ENCODE data around the gene RITA1.

Gene RITA1

GRCh38 chr12:113179023-113179422, 6.5 kb upstream of the RITA1 start:
- no peak for DNase-seq (ENCODE audit: low read depth in 3 of 3)

- DNase-seq (ENCODE audit: low read depth in 3 of 3), result no peak
Observed at GRCh38 chr12:113180333-113180732, 5.2 kb upstream of the RITA1 start.

DNA sequence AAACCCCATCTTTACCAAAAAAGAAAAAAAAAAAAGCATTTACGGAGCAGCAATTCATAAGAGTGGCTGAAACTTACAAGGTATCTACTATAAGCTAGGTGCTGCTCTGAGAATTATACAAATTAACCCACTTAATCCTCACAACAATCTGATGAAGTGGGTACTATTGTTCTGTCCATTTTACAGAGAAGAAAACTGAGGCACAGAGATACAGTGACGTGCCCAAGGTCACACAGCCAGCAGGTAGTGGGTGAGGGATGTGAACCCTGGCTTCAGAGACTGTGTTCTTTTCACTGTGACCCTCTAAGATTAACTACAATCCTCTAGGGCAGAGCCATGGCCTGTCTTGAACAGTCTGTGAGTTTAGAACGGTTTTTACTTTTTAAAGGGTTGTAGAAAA, 3.5 kb upstream of the RITA1 start:
- DNase-seq (ENCODE audit: low read depth in 3 of 3), result no peak

DNA sequence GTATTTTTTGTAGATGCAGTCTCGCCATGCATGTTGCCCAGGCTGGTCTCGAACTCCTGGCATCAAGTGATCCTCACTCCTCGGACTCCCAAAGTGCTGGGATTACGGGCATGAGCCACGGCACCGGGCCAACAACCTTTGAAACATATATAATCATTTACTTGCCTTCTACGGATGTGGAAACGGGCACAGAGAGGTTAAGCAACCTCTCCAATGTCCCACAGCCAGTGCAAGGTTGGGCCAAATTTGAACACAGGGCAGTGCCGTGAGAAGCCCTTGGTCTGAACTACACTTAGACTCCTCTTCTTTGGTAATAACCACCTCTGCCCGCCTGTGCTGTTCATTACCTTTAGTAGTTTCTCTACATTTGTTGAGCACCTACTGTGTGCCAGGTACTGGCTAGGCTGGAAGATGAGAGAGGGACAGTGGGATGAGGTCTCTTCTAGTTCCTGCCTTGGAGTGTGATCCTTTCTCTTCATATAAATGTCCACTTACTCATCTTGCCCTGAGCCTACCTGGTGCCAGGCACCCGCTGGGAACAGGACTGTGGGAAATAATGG, 2.4 kb upstream of the RITA1 start:
- no peak for DNase-seq (ENCODE audit: low read depth in 3 of 3)

DNA sequence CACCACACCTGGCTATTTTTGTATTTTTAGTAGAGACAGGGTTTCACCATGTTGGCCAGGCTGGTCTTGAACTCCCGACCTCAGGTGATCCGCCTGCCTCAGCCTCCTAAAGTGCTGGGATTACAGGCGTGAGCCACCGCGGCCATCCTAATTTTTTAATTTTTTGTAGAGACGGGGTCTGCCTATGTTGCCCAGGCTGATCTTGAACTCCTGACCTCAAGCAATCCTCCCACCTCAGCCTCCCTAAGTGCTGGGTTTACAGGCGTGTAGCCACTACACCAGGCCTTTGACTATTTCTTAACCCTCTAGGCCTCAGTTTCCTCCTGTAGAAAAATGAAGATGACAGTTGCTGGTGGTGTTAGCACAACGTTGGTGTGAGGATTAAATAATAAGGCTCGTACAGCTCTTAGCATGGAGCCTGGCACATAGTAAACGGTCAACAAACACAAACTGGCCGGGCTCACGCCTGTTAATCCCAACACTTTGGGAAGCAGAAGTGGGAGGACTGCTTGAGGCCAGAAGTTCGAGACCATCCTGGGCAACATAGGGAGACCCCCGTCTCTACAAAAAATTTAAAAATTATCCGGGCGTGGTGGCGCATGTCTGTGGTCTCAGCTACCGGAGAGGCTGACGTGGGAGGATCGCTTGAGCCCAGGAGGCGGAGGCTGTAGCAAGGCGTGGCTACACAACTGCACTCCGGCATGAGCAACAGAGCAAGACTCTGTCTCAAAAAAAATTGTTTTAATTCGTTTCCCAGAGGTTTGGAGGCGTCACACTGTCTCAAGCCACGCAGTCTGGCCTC, 1.2 kb upstream of the RITA1 start:
- no peak for DNase-seq (ENCODE audit: low read depth in 3 of 3)

GRCh38 chr12:113184900-113185179, 681 bp upstream of the RITA1 start:
- DNase-seq (ENCODE audit: low read depth in 3 of 3), result peak; percentile 75 to 79 (median 77)

GRCh38 chr12:113186033-113186365, 478 bp downstream of the RITA1 start:
- no peak for DNase-seq (ENCODE audit: low read depth in 3 of 3)

- DNase-seq (ENCODE audit: low read depth in 3 of 3), result no peak
Observed at GRCh38 chr12:113186666-113187325, 1.3 kb downstream of the RITA1 start.

DNA sequence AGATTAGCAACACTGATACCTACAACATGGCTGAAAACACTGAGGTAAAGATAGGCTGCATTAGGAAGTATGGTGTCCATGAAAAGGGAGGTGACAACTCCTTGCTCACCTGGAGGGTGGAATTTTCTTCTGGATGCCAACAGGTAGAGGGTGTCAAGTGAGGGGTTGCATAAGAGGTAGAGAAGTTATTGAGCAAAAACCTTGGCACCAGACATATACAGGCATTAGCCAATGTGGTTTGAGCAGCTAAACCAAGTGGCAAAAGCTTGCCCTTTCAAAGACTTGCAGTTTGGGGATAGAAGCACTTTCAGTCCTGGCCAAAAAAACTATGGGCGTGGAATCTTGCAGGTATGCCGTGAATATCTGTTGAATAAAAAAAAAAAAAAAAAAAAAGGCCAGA, 3.8 kb downstream of the RITA1 start:
- DNase-seq (ENCODE audit: low read depth in 3 of 3), result no peak

DNA sequence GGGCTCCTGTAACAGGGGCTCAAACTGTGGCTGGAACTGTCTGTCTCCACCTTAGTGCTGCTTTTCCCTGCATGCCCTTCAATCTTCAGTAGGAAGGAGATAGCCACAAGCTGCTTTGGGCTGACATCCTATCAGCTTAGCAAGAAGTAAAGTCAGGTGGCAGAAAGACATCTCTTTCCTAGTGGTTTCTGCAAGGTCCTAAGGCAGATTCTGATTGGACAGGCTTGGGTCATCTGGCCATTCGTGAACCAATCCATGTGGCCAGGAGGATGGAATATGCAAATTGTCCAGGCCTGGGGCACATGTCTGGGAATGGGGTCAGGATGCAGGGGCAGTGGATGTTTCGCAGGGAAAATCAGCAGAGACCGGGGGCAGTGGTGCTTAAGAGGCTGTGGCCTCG, 5.2 kb downstream of the RITA1 start:
- no peak for DNase-seq (ENCODE audit: low read depth in 3 of 3)

DNA sequence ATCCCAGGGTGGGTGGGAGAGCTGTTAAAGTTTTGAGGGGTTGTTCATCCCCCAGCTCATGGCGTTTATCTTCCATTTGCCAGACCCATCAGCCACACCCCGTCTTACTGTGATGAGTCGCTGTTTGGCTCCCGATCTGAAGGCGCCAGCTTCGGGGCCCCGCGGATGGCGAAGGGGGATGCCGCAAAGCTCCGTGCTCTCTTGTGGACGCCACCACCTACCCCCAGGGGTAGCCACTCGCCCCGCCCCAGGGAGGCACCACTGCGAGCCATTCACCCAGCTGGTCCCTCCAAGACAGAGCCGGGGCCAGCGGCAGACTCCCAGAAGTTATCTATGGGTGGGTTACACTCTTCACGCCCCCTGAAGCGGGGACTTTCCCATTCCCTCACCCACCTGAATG, 5.7 kb downstream of the RITA1 start:
- DNase-seq (ENCODE audit: low read depth in 3 of 3), result no peak

DNA sequence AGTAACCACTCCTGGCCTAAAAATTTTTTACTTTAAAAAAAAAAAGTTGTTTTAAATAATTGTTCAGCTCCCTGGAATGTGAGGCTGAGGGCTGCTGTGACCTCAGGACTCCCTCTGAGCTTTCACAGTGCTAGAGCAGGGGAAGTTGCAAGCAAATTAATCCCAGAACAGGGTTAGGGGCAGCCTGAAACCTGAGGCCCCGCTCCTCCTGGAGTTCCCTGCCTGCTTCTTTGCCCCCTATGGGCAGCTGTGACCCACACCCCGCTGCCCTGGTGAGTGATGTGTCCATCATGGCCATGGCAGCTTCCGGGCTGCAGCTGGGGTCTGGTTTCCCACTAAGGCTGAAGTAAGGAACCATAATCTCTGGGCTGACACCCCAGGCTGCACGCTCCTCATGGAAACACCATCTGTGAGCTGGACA, 9.5 kb downstream of the RITA1 start:
- DNase-seq (ENCODE audit: low read depth in 3 of 3), result no peak

GRCh38 chr12:113195598-113195997, 10.1 kb downstream of the RITA1 start:
- no peak for DNase-seq (ENCODE audit: low read depth in 3 of 3)

- no peak for DNase-seq (ENCODE audit: low read depth in 3 of 3)
Observed at GRCh38 chr12:113196582-113196981, 11.1 kb downstream of the RITA1 start.

DNA sequence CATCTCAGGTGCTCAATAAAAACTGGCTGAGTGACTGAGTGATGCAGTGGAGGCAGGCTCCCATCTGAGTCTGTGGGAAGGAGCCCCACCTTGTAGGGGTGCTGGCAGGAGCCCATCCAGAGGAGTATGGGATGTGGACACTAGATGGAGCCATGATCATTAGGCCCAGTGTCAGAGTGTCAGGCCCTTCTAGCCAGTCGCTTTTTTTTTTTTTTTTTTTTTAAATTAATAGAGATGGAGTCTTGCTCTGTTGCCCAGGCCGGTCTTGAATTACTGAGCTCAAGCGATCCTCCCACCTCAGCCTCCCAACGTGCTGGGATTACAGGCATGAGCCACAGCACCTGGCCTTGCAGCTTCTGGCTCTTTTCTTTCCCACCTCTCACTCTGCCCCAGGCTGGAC, 11.5 kb downstream of the RITA1 start:
- peak in 2 of 3 experiments; percentile 17 to 21 for DNase-seq (ENCODE audit: low read depth in 3 of 3)

DNA sequence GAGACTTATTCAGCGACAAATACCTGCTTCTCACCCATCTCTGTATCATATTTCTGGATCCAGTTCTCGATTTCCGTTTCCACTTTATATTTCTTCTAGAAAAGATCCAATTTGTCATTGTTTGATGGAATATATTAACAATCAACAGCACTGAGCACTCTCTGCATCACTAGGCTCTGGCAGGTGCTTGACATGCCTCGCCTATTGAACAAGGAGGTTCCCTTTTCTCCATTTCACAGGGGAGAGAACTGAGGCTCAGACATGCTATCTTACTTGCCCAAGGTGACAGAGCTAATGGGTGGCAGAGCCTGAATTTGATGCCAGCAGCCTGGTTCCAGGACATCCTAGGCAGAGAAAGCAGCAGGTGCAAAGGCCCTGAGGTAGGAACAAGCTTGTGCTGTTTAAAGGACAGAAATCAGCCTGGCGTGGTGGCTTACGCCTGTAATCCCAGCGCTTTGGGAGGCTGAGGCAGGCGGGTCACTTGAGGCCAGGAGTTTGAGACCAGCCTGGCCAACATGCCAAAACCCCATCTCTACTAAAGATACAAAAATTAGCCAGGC, 12.1 kb downstream of the RITA1 start:
- DNase-seq (ENCODE audit: low read depth in 3 of 3), result no peak

- DNase-seq (ENCODE audit: low read depth in 3 of 3), result no peak
Observed at GRCh38 chr12:113198296-113198695, 12.8 kb downstream of the RITA1 start.

DNA sequence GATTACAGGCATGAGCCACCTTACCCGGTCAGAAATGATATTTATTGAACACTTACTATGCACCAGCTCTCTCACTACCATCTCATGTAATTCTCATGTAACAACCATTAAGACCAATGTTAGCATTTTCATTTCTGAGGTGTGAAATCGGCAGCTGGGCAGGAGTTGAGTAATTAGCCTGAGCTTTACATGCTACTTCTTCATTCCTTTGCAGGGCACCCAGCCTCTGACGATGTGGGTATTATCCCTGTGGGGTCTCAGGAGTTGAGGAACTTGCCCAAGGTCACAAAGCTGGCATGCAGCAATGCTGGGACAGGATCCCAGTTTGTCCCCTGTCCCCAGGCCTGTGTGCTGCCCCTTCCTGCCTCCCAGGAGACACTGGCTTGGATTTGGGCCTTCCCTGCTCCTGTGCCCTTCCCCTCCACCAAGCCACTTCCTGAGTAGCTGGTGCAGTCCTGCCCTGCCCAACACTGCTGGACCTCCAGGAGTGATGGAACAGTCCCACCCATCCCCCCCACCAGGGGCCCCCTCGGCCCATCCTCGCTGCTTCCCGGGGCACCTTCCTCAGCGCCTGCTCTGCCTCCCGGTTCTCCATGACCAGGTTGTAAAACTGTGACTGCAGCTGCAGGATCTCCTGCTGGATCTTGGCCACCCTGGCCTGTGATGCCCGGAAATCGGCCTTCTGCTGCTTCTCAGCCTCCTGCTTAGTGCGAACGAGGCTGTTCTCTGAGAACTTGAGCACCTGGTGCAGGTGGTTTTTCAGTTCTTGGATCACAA, 14.7 kb downstream of the RITA1 start:
- no peak for DNase-seq (ENCODE audit: low read depth in 3 of 3)

- no peak for DNase-seq (ENCODE audit: low read depth in 3 of 3)
Observed at GRCh38 chr12:113201187-113202177, 16.0 kb downstream of the RITA1 start.

DNA sequence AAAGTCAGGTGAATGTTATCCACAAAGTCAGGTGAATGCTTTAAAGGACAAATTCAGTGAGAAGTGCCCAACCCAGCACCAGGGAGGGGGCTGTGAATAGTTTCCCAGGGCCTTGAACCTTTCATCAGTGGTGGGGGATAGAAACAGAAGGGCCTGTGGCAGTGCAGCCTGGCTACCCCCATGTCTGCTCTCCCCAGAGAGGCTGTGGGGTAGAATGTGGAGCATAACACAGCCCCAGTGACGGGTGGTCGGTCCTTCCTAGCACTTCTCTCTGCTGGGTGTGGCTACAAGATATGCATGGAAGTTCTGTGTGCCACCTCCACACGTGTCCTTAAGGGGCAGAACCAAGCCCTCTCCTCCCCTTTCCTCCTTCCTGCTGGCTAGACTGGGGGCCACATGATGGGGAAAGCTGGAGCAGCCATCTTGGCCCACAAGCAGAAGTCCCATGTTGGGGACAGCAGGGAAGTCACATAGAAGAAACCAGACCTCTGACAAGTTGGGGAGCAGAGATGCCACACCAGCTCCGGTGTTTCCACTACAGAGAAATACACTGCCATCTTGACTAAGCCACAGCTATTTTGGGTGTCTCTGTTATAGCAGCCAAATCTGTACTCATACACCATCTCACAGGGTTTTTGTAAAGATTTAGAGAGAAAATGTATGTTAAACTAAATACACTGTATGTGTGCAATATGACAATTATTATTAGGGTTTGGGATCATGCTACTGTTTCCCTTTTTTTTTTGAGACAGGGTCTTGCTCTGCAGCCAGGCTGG, 17.0 kb downstream of the RITA1 start:
- DNase-seq (ENCODE audit: low read depth in 3 of 3), result no peak
